DND-41 (cell line): ENCODE results near the gene CCDC120.

Experiments used
- EZH2 ChIP-seq: IDR thresholded peaks from 3 replicates; pipeline ENCODE4 v1.6.1; 2012; ENCODE audit warnings: borderline replicate concordance, low read depth, mild to moderate bottlenecking, moderate library complexity, low read length, inconsistent platforms; ENCODE audit not compliant: severe bottlenecking
- TF ChIP-seq, protein P1 (sequence below): IDR thresholded peaks from 2 replicates; pipeline ENCODE4 v1.5.1; 2012; ENCODE audit warnings: borderline replicate concordance, low read length, moderate library complexity, mild to moderate bottlenecking; ENCODE audit not compliant: poor library complexity, severe bottlenecking; ENCODE audit errors: extremely low read depth

DNA sequence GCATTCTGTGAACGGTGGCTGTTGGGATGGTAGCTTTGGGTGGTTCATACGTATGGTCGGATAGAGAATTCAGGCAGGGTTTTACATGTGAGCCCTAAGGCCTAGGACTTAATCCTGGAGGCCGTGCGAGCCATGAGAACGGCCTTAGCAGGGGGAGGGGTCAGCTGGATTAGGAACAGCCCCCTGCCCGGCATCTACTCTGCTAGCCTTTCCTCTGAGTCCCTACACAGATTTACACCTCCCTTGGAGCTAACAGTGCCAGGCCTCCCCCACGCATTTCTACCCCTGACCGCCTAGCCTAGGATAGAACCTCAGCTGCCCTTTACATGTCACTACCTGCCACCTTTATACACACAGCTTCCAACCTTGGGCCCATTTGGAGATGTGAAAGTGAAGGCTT is 7.9 kb downstream of the CCDC120 start:
- TF ChIP-seq, protein P1, sequence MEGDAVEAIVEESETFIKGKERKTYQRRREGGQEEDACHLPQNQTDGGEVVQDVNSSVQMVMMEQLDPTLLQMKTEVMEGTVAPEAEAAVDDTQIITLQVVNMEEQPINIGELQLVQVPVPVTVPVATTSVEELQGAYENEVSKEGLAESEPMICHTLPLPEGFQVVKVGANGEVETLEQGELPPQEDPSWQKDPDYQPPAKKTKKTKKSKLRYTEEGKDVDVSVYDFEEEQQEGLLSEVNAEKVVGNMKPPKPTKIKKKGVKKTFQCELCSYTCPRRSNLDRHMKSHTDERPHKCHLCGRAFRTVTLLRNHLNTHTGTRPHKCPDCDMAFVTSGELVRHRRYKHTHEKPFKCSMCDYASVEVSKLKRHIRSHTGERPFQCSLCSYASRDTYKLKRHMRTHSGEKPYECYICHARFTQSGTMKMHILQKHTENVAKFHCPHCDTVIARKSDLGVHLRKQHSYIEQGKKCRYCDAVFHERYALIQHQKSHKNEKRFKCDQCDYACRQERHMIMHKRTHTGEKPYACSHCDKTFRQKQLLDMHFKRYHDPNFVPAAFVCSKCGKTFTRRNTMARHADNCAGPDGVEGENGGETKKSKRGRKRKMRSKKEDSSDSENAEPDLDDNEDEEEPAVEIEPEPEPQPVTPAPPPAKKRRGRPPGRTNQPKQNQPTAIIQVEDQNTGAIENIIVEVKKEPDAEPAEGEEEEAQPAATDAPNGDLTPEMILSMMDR = no peak
- TF ChIP-seq EZH2 = no peak
